OCI-LY7 (cell line): Measurements from ENCODE around the gene GBA3.

ENCODE experiments used
- CTCF ChIP-seq: fragments of 200-600 bp; sonication (generic); conservative IDR thresholded peaks from 2 replicates; pipeline ENCODE4 v1.5.1; 2014; ENCODE audit warnings: mild to moderate bottlenecking, antibody characterized with exemption, low read length, moderate library complexity, mixed read lengths
- EZH2phosphoT487 ChIP-seq: fragments of 200-600 bp; sonication (generic); IDR thresholded peaks from 2 replicates; pipeline ENCODE4 v1.6.1; 2018; ENCODE audit warnings: low read depth, borderline replicate concordance, mild to moderate bottlenecking, mixed run types, antibody characterized with exemption, low read length, moderate library complexity, mixed read lengths

- TF ChIP-seq EZH2phosphoT487 (no peak), CTCF (no peak)
Measured at GRCh38 chr4:22842360-22843018, 149.8 kb downstream of the GBA3 start.
